Fibroblast of peridontal ligament (primary cell): ENCODE measurements around the gene GRK5.

Source experiments
- DNase-seq: peaks from one replicate; pipeline ENCODE4 v3.0.0-alpha.2; 2010; ENCODE audit errors: extremely low read depth

GRK5 gene

GRCh38 chr10:119198438-119198837 lies 8.9 kb upstream of the GRK5 start:
- DNase-seq = peak; percentile 36

DNA sequence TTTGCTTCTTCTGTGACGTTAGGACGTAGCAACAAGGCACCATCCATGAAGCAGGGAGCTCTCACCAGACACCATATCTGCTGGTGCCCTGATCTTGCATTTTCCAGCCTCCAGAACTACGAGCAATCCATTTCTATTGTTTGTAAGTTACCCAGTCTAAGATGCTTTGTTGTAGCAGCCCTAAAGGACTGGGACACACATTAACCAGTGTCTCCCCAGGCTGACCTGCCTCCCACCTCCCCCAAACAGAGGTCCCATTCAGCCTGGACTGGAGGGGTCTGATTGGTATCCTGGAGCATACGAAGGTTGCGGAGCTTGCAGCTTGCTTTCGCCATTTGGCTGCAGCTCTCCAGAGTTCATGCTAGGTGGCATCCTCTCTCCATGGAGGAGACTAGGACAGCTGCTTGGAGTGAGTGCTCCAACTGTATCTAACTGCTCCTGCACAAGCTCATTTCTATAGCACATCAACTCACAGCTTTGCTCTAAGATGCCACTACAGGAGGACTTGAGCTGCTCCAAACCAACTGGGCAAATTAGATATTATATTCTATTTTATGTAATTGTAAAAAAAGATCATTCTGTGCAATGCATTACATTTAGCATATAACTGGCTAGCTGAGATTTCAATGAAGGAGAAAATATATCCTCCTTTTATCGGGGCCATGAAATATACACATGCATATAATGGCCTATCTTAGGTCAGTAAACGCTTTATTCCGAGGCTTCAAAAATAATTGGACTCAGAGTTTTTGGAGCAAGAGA lies 8.0 kb upstream of the GRK5 start:
- peak; percentile 90 for DNase-seq

DNA sequence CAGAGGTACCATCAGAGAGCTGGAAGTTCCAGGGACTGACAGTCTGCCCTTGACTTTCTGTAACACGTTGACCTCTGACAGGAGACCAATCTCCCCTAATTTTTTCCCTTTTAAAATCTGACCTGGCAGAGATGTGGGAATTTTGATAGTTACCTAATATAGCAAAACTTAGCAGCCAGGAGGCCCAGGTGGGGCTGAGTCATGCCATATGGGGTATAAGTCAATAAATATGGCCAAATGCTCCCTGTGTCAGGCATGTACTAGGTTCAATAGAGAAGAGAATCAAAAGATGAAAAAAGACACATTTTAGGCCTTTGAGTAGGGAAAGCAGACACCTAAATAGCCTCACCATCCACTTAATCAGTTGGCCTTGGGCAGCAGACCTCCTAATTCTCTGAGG lies 6.1 kb upstream of the GRK5 start:
- no peak for DNase-seq

GRCh38 chr10:119203006-119203405 lies 4.4 kb upstream of the GRK5 start:
- DNase-seq = peak; percentile 68

- no peak for DNase-seq
These were observed 1.3 kb upstream of the GRK5 start for GRCh38 chr10:119205894-119206602.

GRCh38 chr10:119206603-119207365 lies 587 bp upstream of the GRK5 start:
- peak; percentile 52 for DNase-seq

DNA sequence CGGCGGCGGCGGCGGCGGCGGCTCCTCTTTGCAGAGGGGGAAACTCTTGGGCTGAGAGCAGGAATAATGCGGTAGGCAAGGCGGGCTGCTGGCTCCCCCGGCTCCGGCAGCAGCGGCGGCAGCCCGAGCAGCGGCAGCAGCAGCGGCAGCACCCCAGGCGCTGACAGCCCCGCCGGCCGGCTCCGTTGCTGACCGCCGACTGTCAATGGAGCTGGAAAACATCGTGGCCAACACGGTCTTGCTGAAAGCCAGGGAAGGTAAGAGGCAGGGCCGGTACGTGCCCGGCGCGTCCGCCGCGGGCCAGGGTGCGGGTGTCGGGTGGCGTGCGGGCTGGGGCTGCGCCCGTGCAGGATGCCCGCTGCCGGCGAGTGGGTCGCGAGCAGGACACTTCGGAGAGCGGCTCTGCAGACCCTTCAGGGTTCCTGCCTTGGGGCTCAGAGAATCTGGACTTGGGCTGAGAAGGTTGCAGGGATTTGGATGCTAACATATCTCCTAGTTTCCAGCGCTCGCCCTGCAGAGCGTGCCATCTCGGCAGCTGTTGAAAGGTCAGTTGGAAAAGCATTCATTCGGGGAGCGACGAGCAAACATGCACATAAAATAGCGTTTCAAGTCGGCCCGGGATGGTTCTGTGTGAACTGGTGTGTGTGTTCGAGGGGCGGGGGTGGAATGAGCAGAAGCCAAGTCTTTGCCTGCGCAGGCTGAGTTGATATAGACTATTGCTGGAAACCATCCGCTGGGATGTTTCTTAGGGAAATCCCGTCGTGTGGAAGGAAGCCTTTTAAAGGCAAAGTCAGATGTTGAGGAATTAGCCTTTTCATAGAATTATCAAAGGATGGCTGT lies 562 bp downstream of the GRK5 start:
- DNase-seq = peak; percentile 66

DNA sequence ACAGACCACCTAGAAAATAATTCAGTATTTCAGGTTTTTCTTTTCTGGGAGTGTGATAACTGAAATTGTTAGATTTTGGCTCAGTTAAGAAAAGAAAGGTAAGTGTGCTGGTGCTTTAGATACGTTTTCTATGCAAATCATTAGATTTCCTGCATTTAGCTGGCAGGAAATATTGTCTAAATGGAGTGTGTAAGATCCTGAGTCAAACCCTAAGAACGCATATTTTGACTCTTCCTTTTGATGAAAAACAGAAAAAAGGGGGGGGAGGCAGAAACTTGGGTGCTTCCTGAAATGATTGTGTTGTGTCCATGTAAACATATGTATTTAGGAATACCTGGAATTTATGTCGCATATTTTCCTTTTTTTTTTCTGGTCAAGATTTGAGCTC lies 1.2 kb downstream of the GRK5 start:
- DNase-seq = peak; percentile 42

DNA sequence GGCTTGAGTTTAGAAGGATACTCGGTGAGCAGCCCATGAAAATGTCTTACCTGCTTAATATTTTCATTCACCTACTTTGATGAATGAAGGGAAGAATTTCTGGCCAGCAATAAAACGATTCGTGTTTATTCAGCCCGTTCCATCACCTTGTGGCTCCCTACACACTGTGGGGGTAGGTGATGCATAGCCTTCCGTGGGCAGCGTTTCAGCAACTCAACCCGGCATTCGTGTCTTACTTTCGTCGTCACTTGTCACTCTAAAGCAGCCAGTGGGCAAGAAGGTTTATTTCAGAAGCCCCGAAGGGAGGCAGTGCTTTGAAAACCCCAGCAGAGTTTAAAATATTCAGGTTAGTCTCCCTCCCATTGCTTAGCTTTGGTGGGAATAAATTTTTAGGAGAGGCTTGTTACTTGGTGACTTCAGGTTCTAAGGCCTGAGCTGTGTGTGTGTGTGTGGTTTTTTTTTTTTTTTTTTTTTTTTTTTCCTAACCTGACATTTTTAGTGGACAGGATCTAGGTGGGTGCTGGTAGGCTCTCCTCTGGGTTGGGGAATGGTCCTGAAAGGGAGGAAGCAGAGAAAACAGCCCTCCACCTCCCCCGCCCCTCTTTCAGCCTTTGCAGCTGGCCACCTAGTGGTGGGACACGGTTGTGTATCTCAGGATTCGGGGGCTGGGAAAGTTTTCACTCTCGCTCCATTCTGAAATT lies 1.8 kb downstream of the GRK5 start:
- peak; percentile 80 for DNase-seq

DNA sequence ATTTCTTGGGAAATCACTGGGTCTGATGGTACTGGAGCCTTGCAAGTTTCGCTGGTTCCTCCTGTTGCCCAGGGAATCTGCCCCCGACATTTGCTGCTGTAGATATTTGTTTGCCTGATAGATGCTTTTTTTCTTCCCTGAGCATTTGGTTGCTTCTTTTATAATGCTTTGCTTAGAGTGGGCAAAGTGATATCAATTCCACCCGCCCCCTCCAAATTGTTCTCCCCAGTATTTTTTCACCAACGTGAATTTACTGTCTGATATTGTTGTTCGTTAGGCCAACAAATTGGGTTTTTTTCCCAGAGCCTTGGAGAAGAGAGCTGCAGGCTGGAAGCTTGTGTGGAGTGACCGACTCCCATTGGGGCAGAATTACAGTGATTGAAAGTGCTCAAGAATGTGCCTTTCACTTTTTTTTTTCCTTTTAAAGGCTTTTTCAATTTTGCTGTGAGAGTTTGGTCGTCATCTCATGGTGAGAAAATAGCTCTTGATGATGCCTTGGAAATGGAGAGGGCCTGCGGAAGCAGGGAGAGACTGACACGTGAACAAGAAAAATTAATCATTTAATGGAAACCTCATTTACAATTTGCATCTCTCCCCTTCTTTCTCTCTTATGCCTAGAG lies 2.5 kb downstream of the GRK5 start:
- peak; percentile 70 for DNase-seq

GRCh38 chr10:119210633-119211032 lies 3.3 kb downstream of the GRK5 start:
- no peak for DNase-seq

- peak; percentile 97 for DNase-seq
These were observed 3.8 kb downstream of the GRK5 start for GRCh38 chr10:119211176-119211575.

GRCh38 chr10:119211625-119212441 lies 4.5 kb downstream of the GRK5 start:
- peak; percentile 45 for DNase-seq

- no peak for DNase-seq
These were observed 8.0 kb downstream of the GRK5 start for GRCh38 chr10:119215371-119215770.

GRCh38 chr10:119216127-119216526 lies 8.8 kb downstream of the GRK5 start:
- no peak for DNase-seq

DNA sequence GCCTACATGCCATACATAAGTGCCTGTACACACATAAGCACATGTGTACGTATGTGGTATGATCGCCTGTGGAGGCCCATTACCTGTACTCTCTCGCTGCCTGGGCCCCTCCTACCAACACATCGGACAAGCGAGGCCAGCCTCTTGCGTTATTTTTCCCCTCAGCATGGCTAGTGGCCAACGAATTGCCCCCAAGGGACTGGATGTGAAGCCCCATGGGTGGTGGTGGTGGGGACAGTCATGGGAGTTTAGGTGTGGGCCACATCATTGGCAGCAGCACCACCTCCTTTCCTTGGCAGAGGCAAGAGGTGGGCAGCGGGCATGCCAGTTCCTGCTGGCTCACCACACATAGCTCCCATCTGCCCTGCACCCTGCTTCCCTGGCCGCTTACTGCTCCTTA lies 10.0 kb downstream of the GRK5 start:
- no peak for DNase-seq

- peak; percentile 89 for DNase-seq
These were observed 10.7 kb downstream of the GRK5 start for GRCh38 chr10:119217991-119218490.

DNA sequence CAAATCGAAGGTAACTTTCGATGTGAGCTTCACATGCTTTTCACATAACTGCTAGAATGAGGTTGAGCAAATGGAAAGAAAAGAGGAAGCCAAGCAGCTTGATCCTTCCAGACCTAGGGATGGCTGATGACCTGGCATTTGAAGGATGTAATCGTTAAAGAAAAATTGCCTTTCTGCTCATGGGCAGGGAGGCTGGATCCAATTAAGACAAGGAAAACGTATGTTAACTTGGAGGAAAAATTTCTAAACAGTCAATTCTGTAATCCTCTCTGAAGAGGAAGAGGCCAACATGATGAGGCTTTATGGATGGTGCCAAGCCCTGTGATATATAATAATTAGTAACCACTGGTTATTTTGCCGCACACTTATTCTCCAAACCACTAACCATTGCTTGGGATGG lies 12.5 kb downstream of the GRK5 start:
- DNase-seq = peak; percentile 98

- peak; percentile 86 for DNase-seq
These were observed 13.8 kb downstream of the GRK5 start for GRCh38 chr10:119221201-119221600.

GRCh38 chr10:119221666-119222065 lies 14.3 kb downstream of the GRK5 start:
- DNase-seq = no peak
